ENCODE data around the gene CALM3.
"Not testable (repeated sequence)": the region's sequence is repeated elsewhere in the genome, so short reads cannot be mapped to it uniquely, and the experiment has no call there.

CALM3 gene

DNA sequence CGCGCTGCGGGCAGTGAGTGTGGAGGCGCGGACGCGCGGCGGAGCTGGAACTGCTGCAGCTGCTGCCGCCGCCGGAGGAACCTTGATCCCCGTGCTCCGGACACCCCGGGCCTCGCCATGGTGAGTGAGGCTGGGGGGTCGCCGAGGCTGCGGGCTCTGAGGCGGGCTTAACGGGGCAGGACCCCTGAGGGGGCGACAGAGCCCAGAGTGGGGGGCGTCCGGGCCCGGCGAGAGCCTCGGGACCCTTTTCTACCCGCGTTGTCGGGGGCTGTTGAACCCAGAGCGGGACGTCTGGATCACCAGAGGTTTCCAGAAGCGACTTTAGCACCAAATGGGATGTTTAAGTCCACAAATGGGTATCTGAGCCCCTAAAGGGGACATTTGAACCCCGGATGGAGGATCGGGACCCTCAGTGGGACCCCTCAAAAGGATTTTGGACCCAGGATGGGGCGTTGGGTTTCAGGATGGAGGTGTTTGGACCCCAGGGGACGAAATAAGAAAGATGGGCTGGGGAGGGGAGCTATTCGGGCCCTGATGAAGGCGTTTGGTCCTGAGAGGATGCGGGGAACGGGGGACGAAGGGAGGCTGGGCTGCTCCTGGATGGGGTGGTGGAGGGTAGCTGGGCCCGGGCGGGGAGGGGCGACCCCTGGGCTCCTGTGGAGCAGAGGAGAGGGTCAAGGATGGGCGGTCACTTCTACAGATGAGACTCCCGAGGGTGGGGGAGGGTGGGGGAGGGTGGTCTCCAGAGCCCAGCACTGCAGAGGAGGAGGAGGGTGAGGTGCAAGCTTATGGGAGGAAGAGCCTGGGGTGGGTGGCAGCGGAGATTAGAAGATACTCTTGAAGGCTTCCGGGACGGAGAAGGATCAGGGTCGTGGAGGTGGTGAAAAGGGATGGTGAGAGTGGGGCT lies at the start of gene CALM3:
CALM3 (plus strand) TSS at position 13 of the 907 bp plus-strand sequence; CDS start at position 118, 105 bp downstream.
- Histone ChIP-seq H3K27ac (ENCODE audit: low read depth, low read length) (peak within 1 kb of the TSS; percentile 100), H3K9ac (ENCODE audit: low read length) (peak within 1 kb of the TSS; percentile 100), H3K27me3 (ENCODE audit: control insufficient read depth, insufficient read depth, low read length) (no peaks in the 10 kb centered on the region), H3K36me3 (ENCODE audit: control insufficient read depth, insufficient read depth, low read length) (peaks cover 14% of the 10 kb centered on the region), H3K9me3 (ENCODE audit: control insufficient read depth, insufficient read depth, low read depth, low read length) (no peaks in the 10 kb centered on the region), H3K4me1 (ENCODE audit: control insufficient read depth, insufficient read depth, low read length) (peaks cover 18% of the 10 kb centered on the region), H3K4me3 (ENCODE audit: low read depth, low read length) (peak within 1 kb of the TSS; percentile 92)

DNA sequence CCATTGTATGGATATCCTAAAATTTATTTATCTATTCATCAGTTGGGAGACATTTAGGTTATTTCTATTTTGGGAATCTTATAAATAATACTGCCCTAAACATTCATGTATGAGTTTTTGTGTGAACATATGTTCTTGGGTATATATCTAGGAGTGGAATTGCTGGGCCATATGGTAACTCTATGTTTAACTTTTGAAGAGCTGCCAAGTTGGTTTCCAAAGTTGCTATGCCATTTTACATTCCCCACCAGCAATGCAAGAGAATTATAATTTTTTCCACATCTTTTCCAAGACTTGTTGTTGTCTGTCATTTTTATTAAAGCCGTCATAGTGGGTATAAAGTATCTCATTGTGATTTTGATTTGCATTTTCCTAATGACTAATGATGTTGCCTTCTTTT lies 48.2 kb upstream of the CALM3 start:
- Histone ChIP-seq H3K27ac (ENCODE audit: low read depth, low read length) (no peak overlapping the region), H3K4me1 (ENCODE audit: control insufficient read depth, insufficient read depth, low read length) (no peaks in the 10 kb centered on the region), H3K9me3 (ENCODE audit: control insufficient read depth, insufficient read depth, low read depth, low read length) (peaks cover 20% of the 10 kb centered on the region), H3K4me3 (ENCODE audit: low read depth, low read length) (no peak overlapping the region), H3K27me3 (ENCODE audit: control insufficient read depth, insufficient read depth, low read length) (no peaks in the 10 kb centered on the region), H3K36me3 (ENCODE audit: control insufficient read depth, insufficient read depth, low read length) (no peaks in the 10 kb centered on the region), H3K9ac (ENCODE audit: low read length) (no peak overlapping the region)

DNA sequence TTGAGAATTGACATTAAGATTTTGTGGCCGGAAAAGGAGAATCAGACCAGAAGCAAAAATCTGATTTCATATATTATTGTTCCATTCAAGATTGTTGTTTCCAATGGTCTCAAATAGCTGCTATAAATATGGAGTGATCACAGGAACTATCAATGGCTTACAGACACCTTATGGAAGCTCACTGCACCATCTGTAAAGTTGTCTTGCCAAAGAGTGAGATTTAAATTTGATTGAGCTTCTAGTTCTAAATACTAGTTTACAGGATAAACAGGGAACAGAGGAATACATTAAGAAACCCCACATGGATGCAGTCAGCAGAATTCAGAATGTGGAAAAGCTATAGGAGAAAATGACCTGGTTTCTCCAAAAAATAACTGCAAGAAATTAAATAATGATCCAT lies 47.0 kb upstream of the CALM3 start:
- Histone ChIP-seq H3K9ac (ENCODE audit: low read length) (no peak overlapping the region), H3K27ac (ENCODE audit: low read depth, low read length) (no peak overlapping the region), H3K27me3 (ENCODE audit: control insufficient read depth, insufficient read depth, low read length) (no peaks in the 10 kb centered on the region), H3K4me1 (ENCODE audit: control insufficient read depth, insufficient read depth, low read length) (no peaks in the 10 kb centered on the region), H3K4me3 (ENCODE audit: low read depth, low read length) (no peak overlapping the region), H3K36me3 (ENCODE audit: control insufficient read depth, insufficient read depth, low read length) (no peaks in the 10 kb centered on the region), H3K9me3 (ENCODE audit: control insufficient read depth, insufficient read depth, low read depth, low read length) (peaks cover 26% of the 10 kb centered on the region)

DNA sequence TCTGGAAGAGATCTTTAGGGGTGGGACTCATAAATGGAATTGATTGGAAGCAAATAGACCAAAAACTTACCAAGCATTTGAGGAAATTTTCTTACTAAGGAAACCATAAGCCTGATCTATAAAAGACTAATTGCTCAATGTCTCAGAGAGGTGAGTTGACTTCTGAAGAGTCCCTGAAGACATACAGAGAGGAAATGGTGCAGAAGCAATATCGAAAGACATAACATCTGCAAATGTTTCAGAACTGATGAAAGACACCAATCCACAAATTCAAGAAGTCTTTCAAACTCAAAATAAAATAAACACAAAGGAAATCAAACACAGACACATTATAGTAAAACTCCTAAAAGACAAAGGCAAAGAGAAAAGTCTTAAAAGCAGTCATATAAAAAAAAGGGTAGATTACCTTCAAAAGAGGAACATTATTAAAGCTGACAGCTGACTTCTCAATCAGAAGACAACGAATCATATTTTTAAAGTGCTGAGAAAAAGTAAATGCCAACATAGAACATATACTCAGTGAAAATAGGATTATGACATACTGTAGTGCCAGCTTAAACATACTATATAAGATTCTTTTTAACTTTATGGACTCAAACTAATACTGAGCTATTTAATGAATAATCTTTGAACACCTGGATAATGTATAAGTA lies 45.4 kb upstream of the CALM3 start:
- Histone ChIP-seq H3K27ac (ENCODE audit: low read depth, low read length) (no peak overlapping the region), H3K36me3 (ENCODE audit: control insufficient read depth, insufficient read depth, low read length) (no peaks in the 10 kb centered on the region), H3K4me1 (ENCODE audit: control insufficient read depth, insufficient read depth, low read length) (no peaks in the 10 kb centered on the region), H3K9me3 (ENCODE audit: control insufficient read depth, insufficient read depth, low read depth, low read length) (peaks cover 14% of the 10 kb centered on the region), H3K4me3 (ENCODE audit: low read depth, low read length) (no peak overlapping the region), H3K9ac (ENCODE audit: low read length) (no peak overlapping the region), H3K27me3 (ENCODE audit: control insufficient read depth, insufficient read depth, low read length) (no peaks in the 10 kb centered on the region)

DNA sequence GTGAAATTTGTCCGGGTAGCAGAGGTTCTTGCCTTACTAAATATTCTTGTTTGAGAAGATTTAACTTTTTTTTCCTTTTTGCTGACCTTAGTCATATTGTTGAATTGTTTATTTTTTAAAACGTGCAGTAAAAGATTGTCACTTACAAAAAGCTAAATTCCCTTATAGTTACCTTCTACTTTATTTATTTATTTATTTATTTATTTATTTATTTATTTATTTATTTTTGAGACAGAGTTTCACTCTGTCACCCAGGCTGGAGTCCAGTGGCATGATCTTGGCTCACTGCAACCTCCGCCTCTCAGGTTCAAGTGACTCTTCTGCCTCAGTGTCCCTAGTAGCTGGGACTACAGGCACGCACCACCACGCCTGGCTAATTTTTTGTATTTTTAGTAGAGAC lies 44.7 kb upstream of the CALM3 start:
- not testable (repeated sequence) for H3K9ac ChIP-seq (ENCODE audit: low read length); H3K36me3 ChIP-seq (ENCODE audit: control insufficient read depth, insufficient read depth, low read length); H3K4me3 ChIP-seq (ENCODE audit: low read depth, low read length); H3K4me1 ChIP-seq (ENCODE audit: control insufficient read depth, insufficient read depth, low read length); H3K27ac ChIP-seq (ENCODE audit: low read depth, low read length); H3K9me3 ChIP-seq (ENCODE audit: control insufficient read depth, insufficient read depth, low read depth, low read length); H3K27me3 ChIP-seq (ENCODE audit: control insufficient read depth, insufficient read depth, low read length)

DNA sequence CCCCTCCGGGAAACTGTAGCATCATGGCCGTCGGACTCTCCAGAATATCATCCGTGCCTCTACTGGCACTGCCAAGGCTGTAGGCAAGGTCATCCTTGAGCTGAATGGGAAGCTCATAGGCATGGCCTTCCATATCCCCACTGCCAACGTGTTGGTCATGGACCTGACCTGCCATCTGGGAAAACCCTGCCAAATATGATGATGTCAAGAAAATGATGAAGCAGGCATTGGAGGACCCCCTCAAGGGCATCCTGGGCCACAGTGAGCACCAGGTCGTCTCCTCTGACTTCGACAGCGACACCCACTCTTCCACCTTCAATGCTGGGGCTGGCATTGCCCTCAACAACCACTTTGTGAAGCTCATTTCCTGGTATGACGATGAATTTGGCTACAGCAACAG lies 41.9 kb upstream of the CALM3 start:
- Histone ChIP-seq H3K36me3 (ENCODE audit: control insufficient read depth, insufficient read depth, low read length) (no peaks in the 10 kb centered on the region), H3K4me3 (ENCODE audit: low read depth, low read length) (no peak overlapping the region), H3K9me3 (ENCODE audit: control insufficient read depth, insufficient read depth, low read depth, low read length) (peaks cover 7% of the 10 kb centered on the region; the same call in 1 of the 2 replicates), H3K27me3 (ENCODE audit: control insufficient read depth, insufficient read depth, low read length) (no peaks in the 10 kb centered on the region), H3K9ac (ENCODE audit: low read length) (no peak overlapping the region), H3K27ac (ENCODE audit: low read depth, low read length) (no peak overlapping the region), H3K4me1 (ENCODE audit: control insufficient read depth, insufficient read depth, low read length) (no peaks in the 10 kb centered on the region)

DNA sequence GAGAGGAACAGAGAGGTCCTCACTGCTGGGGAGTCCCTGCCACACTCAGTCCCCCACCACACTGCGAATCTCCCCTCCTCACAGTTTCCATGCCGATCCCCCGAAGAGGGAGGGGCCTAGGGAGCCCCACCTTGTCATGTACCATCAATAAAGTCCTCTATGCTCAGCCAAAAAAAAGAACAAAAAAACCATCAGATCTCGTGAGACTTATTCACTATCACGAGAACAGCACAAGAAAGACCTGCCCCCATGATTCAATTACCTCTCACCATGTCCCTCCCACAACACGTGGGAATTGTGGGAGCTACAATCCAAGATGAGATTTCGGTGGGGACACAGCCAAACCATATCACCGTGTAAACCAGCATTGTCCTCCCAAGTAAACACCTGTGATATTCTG lies 41.5 kb upstream of the CALM3 start:
- not testable (repeated sequence) for H3K4me1 ChIP-seq (ENCODE audit: control insufficient read depth, insufficient read depth, low read length); H3K9me3 ChIP-seq (ENCODE audit: control insufficient read depth, insufficient read depth, low read depth, low read length); H3K27me3 ChIP-seq (ENCODE audit: control insufficient read depth, insufficient read depth, low read length); H3K27ac ChIP-seq (ENCODE audit: low read depth, low read length); H3K4me3 ChIP-seq (ENCODE audit: low read depth, low read length); H3K36me3 ChIP-seq (ENCODE audit: control insufficient read depth, insufficient read depth, low read length); H3K9ac ChIP-seq (ENCODE audit: low read length)

DNA sequence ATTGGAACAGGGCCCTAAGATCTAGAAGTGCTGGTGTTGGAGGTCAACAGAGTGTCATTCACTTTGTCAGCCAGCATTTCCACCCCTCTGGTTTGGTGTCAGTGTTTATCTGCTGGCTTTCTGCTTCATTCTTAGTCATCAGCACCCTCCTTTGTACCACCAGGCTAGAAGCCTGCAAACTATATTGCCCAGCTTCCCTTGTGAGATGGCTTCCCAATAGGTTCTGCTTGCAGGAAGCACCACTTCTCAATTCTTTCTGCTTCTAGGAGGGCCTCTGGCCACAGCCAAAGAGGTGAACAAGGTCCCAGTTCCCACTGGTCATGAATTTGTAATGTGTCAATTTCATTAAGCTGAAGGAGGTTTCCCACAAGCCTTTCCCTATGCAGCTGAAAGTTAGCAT lies 36.4 kb upstream of the CALM3 start:
- Histone ChIP-seq H3K9ac (ENCODE audit: low read length) (no peak overlapping the region), H3K27ac (ENCODE audit: low read depth, low read length) (no peak overlapping the region), H3K4me1 (ENCODE audit: control insufficient read depth, insufficient read depth, low read length) (no peaks in the 10 kb centered on the region), H3K9me3 (ENCODE audit: control insufficient read depth, insufficient read depth, low read depth, low read length) (no peaks in the 10 kb centered on the region), H3K36me3 (ENCODE audit: control insufficient read depth, insufficient read depth, low read length) (no peaks in the 10 kb centered on the region), H3K4me3 (ENCODE audit: low read depth, low read length) (no peak overlapping the region), H3K27me3 (ENCODE audit: control insufficient read depth, insufficient read depth, low read length) (no peaks in the 10 kb centered on the region)

DNA sequence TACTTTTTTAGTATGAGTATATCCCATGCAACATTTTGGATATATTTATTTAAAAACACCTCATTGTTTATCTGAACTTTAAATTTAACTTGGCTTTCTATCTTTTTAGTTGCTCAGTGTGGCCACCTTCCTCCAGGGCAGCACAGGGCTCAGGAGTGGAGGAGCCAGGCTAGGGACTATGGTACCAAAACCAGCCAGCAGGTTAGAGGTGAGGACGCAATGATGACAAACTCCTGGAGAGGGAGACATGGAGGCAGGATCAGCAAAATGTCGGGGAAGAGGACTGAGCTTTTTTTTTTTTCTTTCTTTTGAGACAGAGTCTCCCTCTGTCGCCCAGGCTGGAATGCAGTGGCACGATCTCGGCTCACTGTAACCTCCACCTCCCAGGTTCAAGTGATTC lies 29.6 kb upstream of the CALM3 start:
- no peak overlapping the region for H3K9ac ChIP-seq (ENCODE audit: low read length)
- no peak overlapping the region for H3K4me3 ChIP-seq (ENCODE audit: low read depth, low read length)
- no peaks in the 10 kb centered on the region for H3K27me3 ChIP-seq (ENCODE audit: control insufficient read depth, insufficient read depth, low read length)
- no peak overlapping the region for H3K27ac ChIP-seq (ENCODE audit: low read depth, low read length)
- no peaks in the 10 kb centered on the region for H3K36me3 ChIP-seq (ENCODE audit: control insufficient read depth, insufficient read depth, low read length)
- H3K9me3 ChIP-seq (ENCODE audit: control insufficient read depth, insufficient read depth, low read depth, low read length), result no peaks in the 10 kb centered on the region
- H3K4me1 ChIP-seq (ENCODE audit: control insufficient read depth, insufficient read depth, low read length), result peaks cover 8% of the 10 kb centered on the region; the same call in 1 of the 2 replicates

DNA sequence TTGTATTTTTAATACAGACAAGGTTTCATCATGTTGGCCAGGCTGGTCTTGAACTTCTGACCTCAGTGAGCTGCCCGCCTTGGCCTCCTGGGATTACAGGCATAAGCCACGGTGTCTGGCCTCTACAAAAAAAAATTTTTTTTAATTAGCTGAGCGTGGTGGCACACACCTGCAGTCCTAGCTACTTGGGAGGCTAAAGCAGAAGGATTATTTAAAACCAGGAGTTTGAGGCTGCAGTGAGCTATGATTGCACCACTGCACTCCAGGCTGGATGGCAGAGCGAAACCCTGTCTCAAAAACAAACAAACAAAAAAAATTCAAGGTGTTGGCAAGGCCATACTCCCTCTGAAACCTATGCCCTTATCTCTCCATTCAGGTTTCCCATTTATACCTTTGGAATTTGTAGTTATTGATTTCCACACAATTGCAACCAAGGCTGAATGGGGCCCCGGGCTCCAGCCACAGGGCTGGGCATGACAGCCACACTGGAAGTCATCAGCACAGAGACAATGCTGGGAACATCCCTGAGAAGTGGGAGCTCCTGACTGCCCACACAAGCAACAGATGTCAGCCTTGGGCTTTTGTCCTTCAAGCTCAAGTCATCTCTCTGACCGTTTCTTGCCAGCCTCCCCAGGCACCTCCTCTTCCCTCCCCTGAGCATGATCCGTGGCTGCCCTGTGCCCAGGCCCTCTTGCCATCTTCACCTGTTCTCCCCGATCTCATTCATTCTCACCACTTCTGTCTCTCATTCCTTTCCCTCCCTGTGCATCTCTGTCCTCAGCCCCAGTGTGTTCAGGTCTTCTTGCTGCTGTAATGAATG lies 27.2 kb upstream of the CALM3 start:
- H3K9ac ChIP-seq (ENCODE audit: low read length), result no peak overlapping the region
- H3K4me1 ChIP-seq (ENCODE audit: control insufficient read depth, insufficient read depth, low read length), result peaks cover 8% of the 10 kb centered on the region; the same call in 1 of the 2 replicates
- H3K27ac ChIP-seq (ENCODE audit: low read depth, low read length), result no peak overlapping the region
- H3K36me3 ChIP-seq (ENCODE audit: control insufficient read depth, insufficient read depth, low read length), result no peaks in the 10 kb centered on the region
- no peaks in the 10 kb centered on the region for H3K9me3 ChIP-seq (ENCODE audit: control insufficient read depth, insufficient read depth, low read depth, low read length)
- no peak overlapping the region for H3K4me3 ChIP-seq (ENCODE audit: low read depth, low read length)
- H3K27me3 ChIP-seq (ENCODE audit: control insufficient read depth, insufficient read depth, low read length), result no peaks in the 10 kb centered on the region

DNA sequence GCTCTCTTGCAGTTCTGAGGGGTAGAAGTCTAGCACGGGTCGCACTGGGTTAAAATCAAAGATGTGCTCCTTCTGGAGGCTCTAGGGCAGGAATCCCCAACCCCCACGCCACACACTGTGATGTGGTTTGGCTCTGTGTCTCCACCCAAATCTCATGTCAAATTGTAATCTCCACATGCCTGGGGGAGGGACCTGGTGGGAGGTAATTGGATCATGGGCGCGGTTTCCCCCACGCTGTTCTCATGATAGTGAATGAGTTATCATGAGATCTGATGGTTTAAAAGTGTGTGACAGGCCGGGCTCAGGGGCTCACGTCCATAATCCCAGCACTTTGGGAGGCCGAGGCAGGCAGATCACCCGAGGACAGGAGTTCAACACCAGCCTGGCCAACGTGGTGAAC lies 26.6 kb upstream of the CALM3 start:
- no peak overlapping the region for H3K27ac ChIP-seq (ENCODE audit: low read depth, low read length)
- no peak overlapping the region for H3K4me3 ChIP-seq (ENCODE audit: low read depth, low read length)
- H3K27me3 ChIP-seq (ENCODE audit: control insufficient read depth, insufficient read depth, low read length), result no peaks in the 10 kb centered on the region
- no peak overlapping the region for H3K9ac ChIP-seq (ENCODE audit: low read length)
- H3K36me3 ChIP-seq (ENCODE audit: control insufficient read depth, insufficient read depth, low read length), result no peaks in the 10 kb centered on the region
- H3K4me1 ChIP-seq (ENCODE audit: control insufficient read depth, insufficient read depth, low read length), result peaks cover 8% of the 10 kb centered on the region; the same call in 1 of the 2 replicates
- no peaks in the 10 kb centered on the region for H3K9me3 ChIP-seq (ENCODE audit: control insufficient read depth, insufficient read depth, low read depth, low read length)

Data from HUES6 (cell line).